ENCODE data around the gene ALS2CL. TPM values are rescaled to one million over a fixed set of nuclear protein-coding genes. Genes with fewer than 3 reads are reported as not detected.

Gene ALS2CL
- polyA plus RNA-seq, 4 donors = 11.8 to 100.0 (median 46.5) TPM

DNA sequence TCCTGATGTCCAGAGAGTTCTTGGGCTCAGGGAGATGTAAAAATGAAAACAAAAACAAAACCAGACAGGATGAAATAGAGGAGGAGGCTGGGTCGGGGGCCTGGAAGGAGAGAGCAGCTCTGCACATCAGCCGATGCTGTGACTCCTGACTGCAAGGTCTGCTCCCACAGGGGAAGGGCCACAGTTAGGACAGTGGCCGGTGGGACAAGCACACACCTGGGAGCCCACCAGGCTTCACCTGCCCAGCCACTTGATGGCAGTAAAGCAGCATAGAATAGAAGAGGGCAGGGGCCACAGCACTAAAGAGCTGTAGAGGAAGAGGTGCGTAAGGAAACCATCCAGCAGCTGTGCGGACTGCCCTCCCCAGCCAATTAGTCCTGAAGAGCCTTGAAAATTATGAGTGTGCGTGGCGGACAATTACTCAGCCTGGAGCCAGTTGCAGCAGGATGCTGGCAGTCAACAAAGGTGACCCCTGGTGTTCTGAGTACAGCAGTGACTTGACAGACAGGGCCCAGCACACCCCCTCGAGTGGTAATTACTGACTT lies 29.8 kb downstream of the ALS2CL start:
- 54 to 62% (median 61%) methylated on average over 8 of the region's 8 CpGs for WGBS, 3 donors
- DNase-seq (peak in 1 of 2 donors; percentile 23), FAIRE-seq (no peak)
- Histone ChIP-seq H3K4me3 (ENCODE audit: low read depth in 1 of 3, low read length in 3 of 3) (no peak overlapping the region), H3K4me1 (ENCODE audit: control insufficient read depth in 3 of 3, insufficient read depth in 2 of 3, low read depth in 1 of 3, low read length in 2 of 3) (peaks cover 0 to 13% (median 0%) of the 10 kb centered on the region in 3 donors), H3K27me3 (ENCODE audit: control insufficient read depth in 3 of 3, insufficient read depth in 3 of 3, low read length in 3 of 3) (no peaks in the 10 kb centered on the region), H3K27ac (ENCODE audit: low read depth in 1 of 3, low read length in 2 of 3) (no peak overlapping the region), H3K9me3 (ENCODE audit: control insufficient read depth in 2 of 2, insufficient read depth in 1 of 2, low read depth in 1 of 2, low read length in 1 of 2) (no peaks in the 10 kb centered on the region), H3K36me3 (ENCODE audit: control insufficient read depth in 3 of 3, insufficient read depth in 2 of 3, low read depth in 1 of 3, low read length in 3 of 3) (no peaks in the 10 kb centered on the region)

DNA sequence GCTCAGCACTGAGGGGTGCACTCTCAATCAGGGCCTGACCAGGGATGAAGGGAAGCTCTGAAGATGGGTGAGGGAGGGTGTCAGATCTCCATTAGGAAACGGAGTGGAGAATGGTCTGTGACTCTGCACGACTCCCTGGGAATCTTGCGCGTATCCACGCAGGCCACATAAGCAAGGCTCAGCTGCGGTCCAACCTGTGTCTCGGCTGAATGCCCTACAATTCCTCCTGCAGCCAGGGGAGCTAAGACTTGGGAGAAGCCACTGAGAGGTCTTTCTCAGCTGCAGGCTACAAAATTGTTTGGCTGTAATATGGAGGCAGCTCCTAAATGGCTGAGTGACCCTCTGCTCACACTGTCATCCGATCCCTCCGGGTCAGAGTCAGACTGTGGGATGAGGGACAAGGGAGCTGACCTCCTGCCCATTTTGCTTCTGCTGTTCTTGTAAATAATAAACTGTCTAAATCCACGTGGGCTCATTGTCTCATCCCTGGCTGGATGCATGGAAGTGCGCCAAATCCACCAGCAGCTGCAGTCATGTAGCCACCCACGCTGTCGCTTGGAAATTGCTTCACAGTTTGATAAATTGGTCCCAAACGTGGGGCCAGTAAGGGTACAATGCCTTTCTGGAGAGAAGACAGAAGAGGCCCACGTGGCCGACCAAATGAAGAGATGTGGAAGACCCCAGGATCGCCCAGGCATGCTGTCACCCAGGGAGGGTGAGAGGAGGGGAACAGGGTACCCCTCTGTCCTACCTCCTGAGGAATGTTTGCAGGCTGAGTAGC lies 30.5 kb downstream of the ALS2CL start:
- H3K4me1 ChIP-seq (ENCODE audit: control insufficient read depth in 3 of 3, insufficient read depth in 2 of 3, low read depth in 1 of 3, low read length in 2 of 3) = peaks cover 0 to 7% (median 0%) of the 10 kb centered on the region in 3 donors
- H3K27me3 ChIP-seq (ENCODE audit: control insufficient read depth in 3 of 3, insufficient read depth in 3 of 3, low read length in 3 of 3) = no peaks in the 10 kb centered on the region
- no peak overlapping the region for H3K4me3 ChIP-seq (ENCODE audit: low read depth in 1 of 3, low read length in 3 of 3)
- DNase-seq = no peak
- FAIRE-seq = no peak
- H3K9me3 ChIP-seq (ENCODE audit: control insufficient read depth in 2 of 2, insufficient read depth in 1 of 2, low read depth in 1 of 2, low read length in 1 of 2) = no peaks in the 10 kb centered on the region
- no peaks in the 10 kb centered on the region for H3K36me3 ChIP-seq (ENCODE audit: control insufficient read depth in 3 of 3, insufficient read depth in 2 of 3, low read depth in 1 of 3, low read length in 3 of 3)
- H3K27ac ChIP-seq (ENCODE audit: low read depth in 1 of 3, low read length in 2 of 3) = no peak overlapping the region
- 56 to 63% (median 57%) methylated on average over 17 of the region's 17 CpGs for WGBS, 3 donors

- DNase-seq (no peak), FAIRE-seq (no peak)
- Histone ChIP-seq H3K9me3 (ENCODE audit: control insufficient read depth in 2 of 2, insufficient read depth in 1 of 2, low read depth in 1 of 2, low read length in 1 of 2) (no peaks in the 10 kb centered on the region), H3K27ac (ENCODE audit: low read depth in 1 of 3, low read length in 2 of 3) (no peak overlapping the region), H3K4me1 (ENCODE audit: control insufficient read depth in 3 of 3, insufficient read depth in 2 of 3, low read depth in 1 of 3, low read length in 2 of 3) (peaks cover 0 to 7% (median 0%) of the 10 kb centered on the region in 3 donors), H3K4me3 (ENCODE audit: low read depth in 1 of 3, low read length in 3 of 3) (no peak overlapping the region), H3K36me3 (ENCODE audit: control insufficient read depth in 3 of 3, insufficient read depth in 2 of 3, low read depth in 1 of 3, low read length in 3 of 3) (no peaks in the 10 kb centered on the region), H3K27me3 (ENCODE audit: control insufficient read depth in 3 of 3, insufficient read depth in 3 of 3, low read length in 3 of 3) (no peaks in the 10 kb centered on the region)
- WGBS, 3 donors = 71 to 81% (median 80%) methylated on average over 15 of the region's 15 CpGs
These were observed 31.4 kb downstream of the ALS2CL start for GRCh38 chr3:46661776-46662766.

- FAIRE-seq (no peak), DNase-seq (no peak)
- H3K4me3 ChIP-seq (ENCODE audit: low read depth in 1 of 3, low read length in 3 of 3) = no peak overlapping the region
- WGBS, 3 donors = 44 to 62% (median 51%) methylated on average over 9 of the region's 9 CpGs
- H3K4me1 ChIP-seq (ENCODE audit: control insufficient read depth in 3 of 3, insufficient read depth in 2 of 3, low read depth in 1 of 3, low read length in 2 of 3) = peaks cover 0 to under 1% (median 0%) of the 10 kb centered on the region in 3 donors
- H3K9me3 ChIP-seq (ENCODE audit: control insufficient read depth in 2 of 2, insufficient read depth in 1 of 2, low read depth in 1 of 2, low read length in 1 of 2) = no peaks in the 10 kb centered on the region
- H3K36me3 ChIP-seq (ENCODE audit: control insufficient read depth in 3 of 3, insufficient read depth in 2 of 3, low read depth in 1 of 3, low read length in 3 of 3) = no peaks in the 10 kb centered on the region
- H3K27ac ChIP-seq (ENCODE audit: low read depth in 1 of 3, low read length in 2 of 3) = no peak overlapping the region
- H3K27me3 ChIP-seq (ENCODE audit: control insufficient read depth in 3 of 3, insufficient read depth in 3 of 3, low read length in 3 of 3) = peaks cover 0 to 3% (median 0%) of the 10 kb centered on the region in 3 donors
These were observed 32.6 kb downstream of the ALS2CL start for GRCh38 chr3:46660543-46661523.

DNA sequence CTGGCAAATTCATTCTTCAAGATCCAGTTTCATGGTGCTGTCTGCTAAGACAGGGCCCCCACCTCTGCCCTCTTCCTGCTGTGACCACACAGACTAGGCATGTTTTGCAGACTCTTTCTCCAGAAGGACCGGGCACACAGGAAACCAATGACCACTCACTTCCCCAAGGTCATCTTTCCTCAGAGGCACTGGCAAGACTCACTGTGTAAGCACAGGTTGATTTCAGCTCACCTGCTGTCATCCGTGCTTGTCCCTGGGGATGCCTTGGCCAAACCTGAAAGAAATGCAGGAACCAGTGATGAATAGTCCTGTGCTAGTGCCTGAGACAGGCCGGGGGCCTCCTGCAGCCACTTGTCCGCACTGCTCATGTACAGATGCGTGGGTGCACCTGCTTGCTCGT lies 33.5 kb downstream of the ALS2CL start:
- DNase-seq = no peak
- no peaks in the 10 kb centered on the region for H3K36me3 ChIP-seq (ENCODE audit: control insufficient read depth in 3 of 3, insufficient read depth in 2 of 3, low read depth in 1 of 3, low read length in 3 of 3)

GRCh38 chr3:46659285-46659684 lies 34.2 kb downstream of the ALS2CL start:
- FAIRE-seq (no peak), DNase-seq (no peak)
- WGBS, 3 donors = 88 to 94% (median 90%) methylated on average over 8 of the region's 8 CpGs
- no peaks in the 10 kb centered on the region for H3K36me3 ChIP-seq (ENCODE audit: control insufficient read depth in 3 of 3, insufficient read depth in 2 of 3, low read depth in 1 of 3, low read length in 3 of 3)
- no peak overlapping the region for H3K27ac ChIP-seq (ENCODE audit: low read depth in 1 of 3, low read length in 2 of 3)
- no peak overlapping the region for H3K4me3 ChIP-seq (ENCODE audit: low read depth in 1 of 3, low read length in 3 of 3)
- peaks cover 0 to 3% (median 0%) of the 10 kb centered on the region in 3 donors for H3K27me3 ChIP-seq (ENCODE audit: control insufficient read depth in 3 of 3, insufficient read depth in 3 of 3, low read length in 3 of 3)
- no peaks in the 10 kb centered on the region for H3K9me3 ChIP-seq (ENCODE audit: control insufficient read depth in 2 of 2, insufficient read depth in 1 of 2, low read depth in 1 of 2, low read length in 1 of 2)
- H3K4me1 ChIP-seq (ENCODE audit: control insufficient read depth in 3 of 3, insufficient read depth in 2 of 3, low read depth in 1 of 3, low read length in 2 of 3) = no peaks in the 10 kb centered on the region

More for the DNA sequence above, 33.5 kb downstream of the ALS2CL start:
- no peak overlapping the region for H3K4me3 ChIP-seq (ENCODE audit: low read depth in 1 of 3, low read length in 3 of 3)
- no peak for FAIRE-seq
- peaks cover 0 to 3% (median 0%) of the 10 kb centered on the region in 3 donors for H3K27me3 ChIP-seq (ENCODE audit: control insufficient read depth in 3 of 3, insufficient read depth in 3 of 3, low read length in 3 of 3)
- WGBS, 3 donors = 75 to 86% (median 84%) methylated on average over 6 of the region's 6 CpGs
- no peak overlapping the region for H3K27ac ChIP-seq (ENCODE audit: low read depth in 1 of 3, low read length in 2 of 3)
- H3K9me3 ChIP-seq (ENCODE audit: control insufficient read depth in 2 of 2, insufficient read depth in 1 of 2, low read depth in 1 of 2, low read length in 1 of 2) = no peaks in the 10 kb centered on the region
- no peaks in the 10 kb centered on the region for H3K4me1 ChIP-seq (ENCODE audit: control insufficient read depth in 3 of 3, insufficient read depth in 2 of 3, low read depth in 1 of 3, low read length in 2 of 3)

DNA sequence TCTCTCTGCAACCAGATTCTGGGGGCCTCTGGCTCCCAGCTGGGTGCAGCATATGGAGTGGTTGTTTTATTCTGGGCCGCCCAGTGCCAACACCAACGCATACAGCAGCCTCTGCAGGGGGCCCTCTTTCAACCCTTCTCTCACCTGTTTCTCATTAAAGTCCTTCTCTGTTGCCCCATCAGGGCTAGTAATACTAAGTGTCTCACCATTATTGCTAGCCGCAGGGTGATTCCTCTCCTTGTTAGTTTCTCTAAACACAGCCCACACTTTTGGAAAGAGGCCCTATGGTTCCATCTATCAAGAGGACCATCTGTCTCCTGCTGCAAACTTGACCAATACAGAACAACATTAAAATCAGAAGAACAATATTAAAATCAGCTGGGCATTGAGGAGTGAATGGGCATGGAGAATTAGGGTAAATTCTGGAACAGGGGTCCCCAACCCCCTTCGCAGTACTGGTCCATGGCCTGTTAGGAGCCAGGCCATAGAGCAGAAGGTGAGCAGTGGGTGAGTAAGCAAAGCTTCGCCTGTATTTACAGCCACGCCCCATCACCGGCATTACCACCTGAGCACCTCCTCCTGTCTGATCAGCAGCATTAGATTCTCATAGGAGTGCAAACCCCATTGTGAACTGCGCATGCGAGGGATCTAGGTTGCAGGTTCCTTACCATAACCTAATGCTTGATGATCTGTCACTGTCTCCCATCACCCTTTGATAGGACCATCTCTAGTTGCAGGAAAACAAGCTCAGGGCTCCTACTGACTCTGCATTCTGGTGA lies 36.5 kb downstream of the ALS2CL start:
- 66 to 80% (median 77%) methylated on average over 9 of the region's 9 CpGs for WGBS, 3 donors
- H3K9me3 ChIP-seq (ENCODE audit: control insufficient read depth in 2 of 2, insufficient read depth in 1 of 2, low read depth in 1 of 2, low read length in 1 of 2) = peaks cover 0 to 5% of the 10 kb centered on the region in 2 donors

More for the DNA sequence above, 36.5 kb downstream of the ALS2CL start:
- H3K4me3 ChIP-seq (ENCODE audit: low read depth in 1 of 3, low read length in 3 of 3) = no peak overlapping the region
- no peaks in the 10 kb centered on the region for H3K4me1 ChIP-seq (ENCODE audit: control insufficient read depth in 3 of 3, insufficient read depth in 2 of 3, low read depth in 1 of 3, low read length in 2 of 3)
- FAIRE-seq (no peak), DNase-seq (no peak)
- H3K27me3 ChIP-seq (ENCODE audit: control insufficient read depth in 3 of 3, insufficient read depth in 3 of 3, low read length in 3 of 3) = peaks cover 0 to 3% (median 2%) of the 10 kb centered on the region in 3 donors
- H3K27ac ChIP-seq (ENCODE audit: low read depth in 1 of 3, low read length in 2 of 3) = no peak overlapping the region
- H3K36me3 ChIP-seq (ENCODE audit: control insufficient read depth in 3 of 3, insufficient read depth in 2 of 3, low read depth in 1 of 3, low read length in 3 of 3) = no peaks in the 10 kb centered on the region

Measured in small intestine (tissue), 7 donors.